Osteoblast (primary cell): ENCODE results near the gene NOD1. TPM values are rescaled to one million over a fixed set of nuclear protein-coding genes. Genes with fewer than 3 reads are reported as not detected.

Experiments used
- DNase-seq: peaks from one replicate; pipeline ENCODE4 v3.0.0; 2011; ENCODE audit warnings: low spot score, mixed read lengths; ENCODE audit not compliant: insufficient read length; ENCODE audit errors: missing footprints
- H2AFZ ChIP-seq: 2 replicates; pipeline ENCODE4 v1.6.0; 2011; ENCODE audit warnings: mild to moderate bottlenecking, low read length
- H3K27ac ChIP-seq: 2 replicates; pipeline ENCODE4 v1.5.1; 2011; ENCODE audit warnings: mild to moderate bottlenecking, low read depth, low read length, moderate library complexity
- H3K27me3 ChIP-seq: 2 replicates; pipeline ENCODE4 v1.6.0; 2012; ENCODE audit warnings: mild to moderate bottlenecking, control low read depth, inconsistent platforms, low read length, moderate library complexity; ENCODE audit not compliant: insufficient read depth
- H3K36me3 ChIP-seq: 2 replicates; pipeline ENCODE4 v1.5.1; 2011; ENCODE audit warnings: mild to moderate bottlenecking, low read length, control low read depth, moderate library complexity; ENCODE audit not compliant: insufficient read depth
- H3K4me1 ChIP-seq: 2 replicates; pipeline ENCODE4 v1.5.1; 2011; ENCODE audit warnings: mild to moderate bottlenecking, low read length, control low read depth, moderate library complexity; ENCODE audit not compliant: insufficient read depth
- H3K4me2 ChIP-seq: 2 replicates; pipeline ENCODE4 v1.6.0; 2011; ENCODE audit warnings: mild to moderate bottlenecking, low read length; ENCODE audit not compliant: insufficient read depth
- H3K4me3 ChIP-seq: fragments of 200-600 bp; sonication (generic); 3 replicates; pipeline ENCODE4 v1.5.1; 2012; ENCODE audit warnings: mild to moderate bottlenecking, low read length, inconsistent platforms; ENCODE audit not compliant: insufficient read depth
- H3K79me2 ChIP-seq: 2 replicates; pipeline ENCODE4 v1.6.0; 2012; ENCODE audit warnings: mild to moderate bottlenecking, low read length, control low read depth, inconsistent platforms; ENCODE audit not compliant: insufficient read depth
- H3K9me3 ChIP-seq: 2 replicates; pipeline ENCODE4 v1.5.1; 2011; ENCODE audit warnings: low read depth, low read length, control low read depth
- H4K20me1 ChIP-seq: 2 replicates; pipeline ENCODE4 v1.6.0; 2012; ENCODE audit warnings: mild to moderate bottlenecking, low read length, control low read depth; ENCODE audit not compliant: insufficient read depth
- CTCF ChIP-seq: IDR thresholded peaks from 2 replicates; pipeline ENCODE4 v1.5.1; 2011; ENCODE audit warnings: mild to moderate bottlenecking, low read depth, low read length, moderate library complexity; ENCODE audit errors: extremely low read depth
- total RNA-seq: library from RNA; depleted of rRNA; stranded (reverse); fragments of >200 nt; gene quantifications from 2 replicates; pipeline ENCODE4 v1.2.3, GENCODE V29; 2012

NOD1 gene
- total RNA-seq, 1 donor, result 7.6 TPM

DNA sequence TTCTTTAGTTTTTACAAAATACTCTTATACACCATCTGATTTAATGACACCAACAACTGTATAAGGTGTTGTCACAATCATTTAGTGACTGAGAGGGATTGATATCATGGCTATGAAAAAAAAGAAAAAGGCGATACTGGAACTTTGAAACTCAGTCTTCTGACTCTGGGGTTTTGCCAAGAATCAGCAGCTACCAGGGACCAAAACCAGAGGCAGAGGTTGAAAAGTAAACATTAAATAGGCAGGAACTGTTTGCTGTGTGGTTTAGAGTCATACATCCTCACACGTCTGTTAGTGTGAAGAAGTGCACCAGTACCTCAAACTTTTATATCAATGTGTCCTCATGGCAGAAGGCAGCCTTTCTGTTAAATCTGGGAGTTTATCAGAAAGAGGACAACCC lies 46.0 kb upstream of the NOD1 start:
- H3K36me3 ChIP-seq, result no peaks in the 10 kb centered on the region
- H3K9me3 ChIP-seq, result no peaks in the 10 kb centered on the region
- H3K27me3 ChIP-seq, result no peaks in the 10 kb centered on the region
- no peaks in the 10 kb centered on the region for H3K79me2 ChIP-seq
- no peak for DNase-seq
- H3K4me1 ChIP-seq, result peaks cover 19% of the 10 kb centered on the region
- H2AFZ ChIP-seq, result no peak overlapping the region
- H3K4me2 ChIP-seq, result no peak overlapping the region
- TF ChIP-seq CTCF, result no peak
- H3K4me3 ChIP-seq, result no peak overlapping the region
- H4K20me1 ChIP-seq, result no peaks in the 10 kb centered on the region
- no peak overlapping the region for H3K27ac ChIP-seq

GRCh38 chr7:30523466-30523865 lies 44.9 kb upstream of the NOD1 start:
- no peaks in the 10 kb centered on the region for H4K20me1 ChIP-seq

DNA sequence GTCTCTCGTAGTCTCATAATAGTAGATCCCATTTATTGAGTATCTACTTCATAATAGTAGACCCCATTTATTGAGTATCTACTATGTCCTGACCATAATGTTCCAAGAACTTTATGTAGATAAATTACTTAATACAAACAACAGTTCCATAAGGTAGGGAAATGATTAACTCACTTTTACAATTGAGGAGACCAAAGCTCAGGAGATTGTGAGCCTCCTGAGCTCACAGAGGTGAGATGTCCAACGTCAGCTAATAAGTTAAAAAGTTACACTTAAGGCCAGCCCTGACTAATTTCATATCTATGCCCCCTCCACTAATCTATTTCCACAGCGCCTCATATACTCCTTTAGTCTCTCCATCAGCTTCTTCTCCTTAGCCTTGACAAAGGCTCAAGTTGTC lies 43.6 kb upstream of the NOD1 start:
- H3K4me3 ChIP-seq, result no peak overlapping the region
- no peak overlapping the region for H2AFZ ChIP-seq
- TF ChIP-seq CTCF, result no peak
- no peaks in the 10 kb centered on the region for H4K20me1 ChIP-seq
- DNase-seq, result no peak
- H3K27me3 ChIP-seq, result no peaks in the 10 kb centered on the region
- H3K9me3 ChIP-seq, result no peaks in the 10 kb centered on the region
- no peak overlapping the region for H3K4me2 ChIP-seq
- no peaks in the 10 kb centered on the region for H3K36me3 ChIP-seq
- H3K27ac ChIP-seq, result peak overlapping the region; percentile 52
- H3K79me2 ChIP-seq, result no peaks in the 10 kb centered on the region
- H3K4me1 ChIP-seq, result peaks cover 19% of the 10 kb centered on the region

More at GRCh38 chr7:30523466-30523865, 44.9 kb upstream of the NOD1 start:
- DNase-seq, result no peak
- TF ChIP-seq CTCF, result no peak
- Histone ChIP-seq H3K79me2 (no peaks in the 10 kb centered on the region), H2AFZ (no peak overlapping the region), H3K4me2 (no peak overlapping the region), H3K27ac (no peak overlapping the region), H3K27me3 (no peaks in the 10 kb centered on the region), H3K4me3 (no peak overlapping the region), H3K36me3 (no peaks in the 10 kb centered on the region), H3K9me3 (no peaks in the 10 kb centered on the region), H3K4me1 (peaks cover 19% of the 10 kb centered on the region)

- no peaks in the 10 kb centered on the region for H3K79me2 ChIP-seq
- no peak overlapping the region for H3K4me2 ChIP-seq
- peaks cover 19% of the 10 kb centered on the region for H3K4me1 ChIP-seq
- no peak overlapping the region for H3K4me3 ChIP-seq
- DNase-seq, result peak; percentile 65
- H3K27ac ChIP-seq, result peak overlapping the region; percentile 52
- no peaks in the 10 kb centered on the region for H3K27me3 ChIP-seq
- no peaks in the 10 kb centered on the region for H3K9me3 ChIP-seq
- TF ChIP-seq CTCF, result no peak
- no peaks in the 10 kb centered on the region for H4K20me1 ChIP-seq
- H3K36me3 ChIP-seq, result no peaks in the 10 kb centered on the region
- H2AFZ ChIP-seq, result no peak overlapping the region
These were observed 42.9 kb upstream of the NOD1 start for GRCh38 chr7:30521532-30521931.
